Breast epithelium (tissue), 4 donors: ENCODE measurements around the gene USP46. TPM values are rescaled to one million over a fixed set of nuclear protein-coding genes. Genes with fewer than 3 reads are reported as not detected.

Source experiments
- DNase-seq, 2 donors: peaks; one replicate each; pipeline ENCODE4 v3.0.0-alpha.2; 2019; ENCODE audit warnings: low spot score in 2 of 2
- H3K27ac ChIP-seq, 2 donors: fragments of 200-600 bp; sonication (generic) in 1 of 2; one replicate each; pipeline ENCODE4 v1.5.1; 2016 to 2019; ENCODE audit warnings: mild to moderate bottlenecking in 1 of 2
- H3K27me3 ChIP-seq, 2 donors: fragments of 200-600 bp; sonication (generic) in 1 of 2; one replicate each; pipeline versions ENCODE4 v1.5.1 to v1.6.0; 2017 to 2019; ENCODE audit warnings: control low read depth in 1 of 2, mild to moderate bottlenecking in 1 of 2
- H3K36me3 ChIP-seq: fragments of 200-600 bp; one replicate; pipeline ENCODE4 v1.5.1; 2019
- H3K4me1 ChIP-seq, 2 donors: fragments of 200-600 bp; sonication (generic); one replicate each; pipeline ENCODE4 v1.5.1; 2016 to 2019; ENCODE audit warnings: control low read depth in 1 of 2
- H3K4me3 ChIP-seq, 3 donors: fragments of 200-600 bp; sonication (generic); 1 replicate in 2 of 3; 2 replicates in 1 of 3; pipeline ENCODE4 v1.5.1; 2016 to 2019; ENCODE audit warnings: mild to moderate bottlenecking in 3 of 3, moderate library complexity in 2 of 3
- H3K9me3 ChIP-seq, 2 donors: fragments of 200-600 bp; sonication (generic) in 1 of 2; one replicate each; pipeline ENCODE4 v1.5.1; 2016 to 2019; ENCODE audit warnings: control low read depth in 1 of 2
- POLR2A ChIP-seq: fragments of 450-650 bp; IDR thresholded peaks from one replicate; pipeline ENCODE4 v1.6.1; 2016; ENCODE audit warnings: antibody characterized with exemption, mild to moderate bottlenecking, moderate library complexity
- POLR2AphosphoS5 ChIP-seq, 3 donors: sonication (generic); formaldehyde crosslinking; IDR thresholded peaks; one replicate each; pipeline ENCODE4 v1.6.1; 2017; ENCODE audit warnings: antibody characterized with exemption in 3 of 3
- intact Hi-C: fragments of 100-400 bp; cut with DNase I; formaldehyde crosslinking; loops from one replicate; pipeline ENCODE4 v1.15.1; 2023; ENCODE audit warnings: low total_unique reads
- total RNA-seq, 3 donors: library from RNA; depleted of rRNA; stranded (reverse); fragments of >200 nt; gene quantifications; one replicate each; pipeline ENCODE4 v1.1.0, GENCODE V29; 2016
- TF ChIP-seq, protein P1 (sequence below), 3 donors: fragments of 450-650 bp; IDR thresholded peaks; one replicate each; pipeline ENCODE4 v1.5.1; 2016 to 2017; ENCODE audit warnings: antibody characterized with exemption in 3 of 3, mild to moderate bottlenecking in 3 of 3, moderate library complexity in 3 of 3

USP46 gene
- total RNA-seq, 3 donors from 2014 or later: 8.0 to 16.8 (median 14.1) TPM

DNA sequence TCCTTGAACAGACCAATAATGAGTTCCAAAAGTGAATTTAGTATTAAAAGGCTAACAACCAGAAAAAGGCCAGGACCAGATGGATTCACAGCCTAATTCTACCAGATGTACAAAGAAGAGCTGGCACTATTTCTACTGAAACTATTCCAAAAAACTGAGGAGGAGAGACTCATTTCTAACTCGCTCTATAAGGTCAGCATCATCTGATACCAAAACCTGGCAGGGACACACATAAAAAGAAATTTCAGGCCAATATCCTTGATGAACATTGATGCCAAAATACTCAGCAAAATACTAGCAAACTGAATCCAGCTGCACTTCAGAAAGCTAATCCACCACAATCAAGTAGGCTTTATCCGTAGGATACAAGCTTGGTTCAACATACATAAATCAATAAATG, 35.8 kb upstream of the USP46 start:
- intact Hi-C loops: no loop called here

DNA sequence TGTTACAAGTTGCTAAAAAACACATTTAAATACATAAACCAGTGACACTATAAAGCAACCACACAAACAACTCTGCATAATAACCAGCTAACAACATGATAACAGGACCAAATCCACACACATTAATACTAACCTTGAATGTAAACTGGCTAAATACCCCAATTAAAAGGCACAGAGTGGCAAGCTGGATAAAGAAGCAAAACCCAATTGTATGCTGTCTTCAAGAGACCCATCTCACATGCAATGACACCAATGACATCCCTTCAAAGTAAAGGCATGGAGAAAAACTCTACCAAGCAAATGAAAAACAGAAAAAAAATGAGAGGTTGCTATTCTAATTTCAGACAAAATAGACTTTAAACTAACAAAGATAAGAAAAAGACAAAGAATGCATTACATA, 34.4 kb upstream of the USP46 start:
- Histone ChIP-seq H3K27ac (no peak overlapping the region), H3K4me1 (peaks cover 0 to 4% of the 10 kb centered on the region in 2 donors), H3K9me3 (peaks cover 8 to 14% of the 10 kb centered on the region in 2 donors), H3K27me3 (no peaks in the 10 kb centered on the region), H3K36me3 (no peaks in the 10 kb centered on the region), H3K4me3 (no peak overlapping the region)
- TF ChIP-seq, protein P1, sequence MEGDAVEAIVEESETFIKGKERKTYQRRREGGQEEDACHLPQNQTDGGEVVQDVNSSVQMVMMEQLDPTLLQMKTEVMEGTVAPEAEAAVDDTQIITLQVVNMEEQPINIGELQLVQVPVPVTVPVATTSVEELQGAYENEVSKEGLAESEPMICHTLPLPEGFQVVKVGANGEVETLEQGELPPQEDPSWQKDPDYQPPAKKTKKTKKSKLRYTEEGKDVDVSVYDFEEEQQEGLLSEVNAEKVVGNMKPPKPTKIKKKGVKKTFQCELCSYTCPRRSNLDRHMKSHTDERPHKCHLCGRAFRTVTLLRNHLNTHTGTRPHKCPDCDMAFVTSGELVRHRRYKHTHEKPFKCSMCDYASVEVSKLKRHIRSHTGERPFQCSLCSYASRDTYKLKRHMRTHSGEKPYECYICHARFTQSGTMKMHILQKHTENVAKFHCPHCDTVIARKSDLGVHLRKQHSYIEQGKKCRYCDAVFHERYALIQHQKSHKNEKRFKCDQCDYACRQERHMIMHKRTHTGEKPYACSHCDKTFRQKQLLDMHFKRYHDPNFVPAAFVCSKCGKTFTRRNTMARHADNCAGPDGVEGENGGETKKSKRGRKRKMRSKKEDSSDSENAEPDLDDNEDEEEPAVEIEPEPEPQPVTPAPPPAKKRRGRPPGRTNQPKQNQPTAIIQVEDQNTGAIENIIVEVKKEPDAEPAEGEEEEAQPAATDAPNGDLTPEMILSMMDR (IDR thresholded peaks at IDR 0.05): no peak
- no peak for TF ChIP-seq POLR2A
- TF ChIP-seq POLR2AphosphoS5 (IDR thresholded peaks at IDR 0.05): no peak
- intact Hi-C loops: no loop called here
- DNase-seq: no peak

More for the DNA sequence above, 35.8 kb upstream of the USP46 start:
- H3K36me3 ChIP-seq: no peaks in the 10 kb centered on the region
- TF ChIP-seq POLR2AphosphoS5 (IDR thresholded peaks at IDR 0.05): no peak
- TF ChIP-seq POLR2A: no peak
- TF ChIP-seq, protein P1 (IDR thresholded peaks at IDR 0.05): no peak
- peak overlapping the region in 1 of 2 donors; percentile 34 for H3K27ac ChIP-seq
- H3K9me3 ChIP-seq: peaks cover 8 to 14% of the 10 kb centered on the region in 2 donors
- H3K4me1 ChIP-seq: peaks cover 0 to 4% of the 10 kb centered on the region in 2 donors
- no peaks in the 10 kb centered on the region for H3K27me3 ChIP-seq
- no peak overlapping the region for H3K4me3 ChIP-seq
- no peak for DNase-seq

DNA sequence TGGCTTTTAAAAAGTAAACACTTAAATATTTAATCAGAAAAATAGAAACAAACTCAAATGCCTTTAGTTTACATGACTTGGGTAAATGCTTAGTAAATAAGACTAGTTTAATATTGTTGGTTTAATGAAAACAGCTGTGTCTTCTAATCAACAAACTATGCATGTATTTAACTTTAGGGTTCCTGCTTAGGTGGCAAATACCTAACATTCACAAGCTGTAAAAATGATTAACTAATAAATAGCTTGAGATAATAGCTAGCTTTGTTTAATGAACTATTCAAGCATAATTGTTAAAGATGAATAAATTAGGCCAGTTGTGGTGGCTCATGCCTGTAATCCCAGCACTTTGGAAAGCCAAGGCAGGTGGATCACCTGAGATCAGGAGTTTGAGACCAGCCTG, 30.0 kb upstream of the USP46 start:
- H3K27ac ChIP-seq: no peak overlapping the region

DNA sequence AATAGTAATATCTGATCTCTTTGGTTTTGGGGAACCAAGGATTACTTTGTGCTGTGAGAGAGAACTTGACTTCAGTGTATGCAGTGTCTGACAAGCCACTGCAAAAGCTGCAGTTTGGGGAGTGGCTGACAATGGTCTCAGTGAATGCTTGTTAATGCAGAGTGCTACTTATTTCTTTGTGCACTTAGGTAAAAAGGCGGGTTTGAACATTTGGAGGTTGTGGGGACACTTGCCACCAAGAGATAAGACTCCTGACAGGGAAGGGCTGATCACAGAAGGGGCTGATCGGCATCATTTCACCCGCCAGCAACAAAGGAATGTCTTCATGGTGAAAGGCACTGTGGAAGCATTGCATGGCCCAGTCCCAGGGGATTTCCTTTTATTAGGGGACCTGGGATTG, 28.6 kb upstream of the USP46 start:
- H3K4me1 ChIP-seq: no peaks in the 10 kb centered on the region
- peaks cover 0 to 3% of the 10 kb centered on the region in 2 donors for H3K9me3 ChIP-seq
- no peak overlapping the region for H3K4me3 ChIP-seq
- H3K36me3 ChIP-seq: no peaks in the 10 kb centered on the region
- TF ChIP-seq POLR2A: no peak
- no peak for TF ChIP-seq POLR2AphosphoS5 (IDR thresholded peaks at IDR 0.05)
- TF ChIP-seq, protein P1 (IDR thresholded peaks at IDR 0.05): no peak
- no peaks in the 10 kb centered on the region for H3K27me3 ChIP-seq
- intact Hi-C loops: no loop called here
- H3K27ac ChIP-seq: no peak overlapping the region
- DNase-seq: no peak

More for the DNA sequence above, 30.0 kb upstream of the USP46 start:
- Histone ChIP-seq H3K27me3 (no peaks in the 10 kb centered on the region), H3K4me1 (no peaks in the 10 kb centered on the region), H3K36me3 (no peaks in the 10 kb centered on the region), H3K4me3 (no peak overlapping the region), H3K9me3 (peaks cover 8 to 14% of the 10 kb centered on the region in 2 donors)
- intact Hi-C loops: no loop called here
- no peak for DNase-seq
- TF ChIP-seq POLR2A (no peak), POLR2AphosphoS5 (IDR thresholded peaks at IDR 0.05) (no peak)

DNA sequence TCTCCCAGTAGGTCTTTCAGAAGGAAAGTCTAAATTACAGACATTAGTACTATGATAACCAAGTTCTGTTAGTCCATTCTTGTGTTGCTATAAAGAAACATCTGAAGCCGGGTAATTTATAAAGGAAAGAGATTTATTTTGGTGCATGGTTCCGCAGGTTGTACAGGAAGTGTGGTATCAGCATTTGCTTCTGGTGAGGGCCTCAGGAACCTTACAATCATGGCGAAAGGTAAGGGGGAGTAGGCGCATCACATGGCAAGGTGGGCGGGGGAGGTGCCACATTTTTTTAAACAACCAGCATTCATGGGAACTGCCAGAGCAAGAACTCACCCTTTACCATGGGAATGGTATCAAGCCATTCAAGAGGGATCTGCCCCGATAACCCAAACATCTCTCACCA, 26.2 kb upstream of the USP46 start:
- H3K36me3 ChIP-seq: no peaks in the 10 kb centered on the region
- H3K27ac ChIP-seq: no peak overlapping the region
- no peaks in the 10 kb centered on the region for H3K4me1 ChIP-seq
- no peaks in the 10 kb centered on the region for H3K9me3 ChIP-seq
- H3K4me3 ChIP-seq: no peak overlapping the region
- intact Hi-C loops: no loop called here
- TF ChIP-seq, protein P1 (IDR thresholded peaks at IDR 0.05): no peak
- TF ChIP-seq POLR2AphosphoS5 (IDR thresholded peaks at IDR 0.05): no peak
- no peak for TF ChIP-seq POLR2A
- H3K27me3 ChIP-seq: no peaks in the 10 kb centered on the region
- DNase-seq: no peak

DNA sequence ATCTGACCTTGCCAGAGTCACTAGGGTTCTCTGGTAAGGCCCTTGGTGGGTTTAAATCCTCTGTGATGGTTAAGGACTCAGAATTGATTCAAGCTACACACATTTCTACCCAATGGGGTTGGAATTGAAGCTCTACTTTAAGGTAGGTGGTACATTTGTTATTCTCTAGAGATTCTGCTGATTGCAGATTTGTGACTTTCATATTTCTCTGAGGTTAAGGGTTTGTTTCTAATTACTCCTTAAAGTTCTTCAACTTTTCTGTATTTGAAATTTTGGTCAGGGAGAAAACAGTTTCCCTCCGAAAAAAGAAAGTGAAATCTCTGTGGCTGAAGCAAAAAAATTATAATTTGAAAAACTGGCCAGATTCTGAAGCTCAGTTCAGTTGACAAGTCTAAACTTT, 25.8 kb upstream of the USP46 start:
- no peak for DNase-seq
- intact Hi-C loops: no loop called here
- TF ChIP-seq POLR2AphosphoS5 (IDR thresholded peaks at IDR 0.05): no peak
- no peak for TF ChIP-seq POLR2A
- TF ChIP-seq, protein P1 (IDR thresholded peaks at IDR 0.05): no peak
- H3K36me3 ChIP-seq: no peaks in the 10 kb centered on the region
- no peak overlapping the region for H3K27ac ChIP-seq
- H3K27me3 ChIP-seq: no peaks in the 10 kb centered on the region
- no peaks in the 10 kb centered on the region for H3K4me1 ChIP-seq
- no peak overlapping the region for H3K4me3 ChIP-seq
- H3K9me3 ChIP-seq: no peaks in the 10 kb centered on the region
